Mucosa of descending colon (tissue), 3 donors: ENCODE measurements around the gene HOGA1. TPM values are rescaled to one million over a fixed set of nuclear protein-coding genes. Genes with fewer than 3 reads are reported as not detected.

ENCODE experiments used
- ATAC-seq: fragments of 200-7000 bp; cut with Tn5 transposase; one replicate; pipeline ENCODE4 v1.9.1; 2020; ENCODE audit warnings: mild to moderate bottlenecking, moderate library complexity
- DNase-seq, 3 donors: peaks; one replicate each; pipeline ENCODE4 v3.0.0-alpha.2; 2020
- H3K36me3 ChIP-seq: fragments of 200-600 bp; one replicate; pipeline ENCODE4 v1.8.0; 2021; ENCODE audit warnings: low read depth, mild to moderate bottlenecking
- H3K4me1 ChIP-seq: fragments of 200-600 bp; one replicate; pipeline ENCODE4 v1.8.0; 2021; ENCODE audit warnings: low read depth, mild to moderate bottlenecking
- H3K4me3 ChIP-seq: fragments of 200-600 bp; one replicate; pipeline ENCODE4 v1.8.0; 2021; ENCODE audit warnings: mild to moderate bottlenecking
- H3K9me3 ChIP-seq: fragments of 200-600 bp; one replicate; pipeline ENCODE4 v1.8.0; 2021; ENCODE audit warnings: mild to moderate bottlenecking
- CTCF ChIP-seq: fragments of 200-600 bp; IDR thresholded peaks from one replicate; pipeline ENCODE4 v1.8.0; 2022; ENCODE audit warnings: antibody characterized with exemption, mild to moderate bottlenecking
- intact Hi-C, 2 donors: fragments of 100-400 bp; cut with DNase I in 1 of 2; cut with micrococcal nuclease in 1 of 2; formaldehyde crosslinking; loops; one replicate each; pipeline versions ENCODE4 v1.11.0 to v1.11.1; 2022; cut with DNase I, micrococcal nuclease
- total RNA-seq, 3 donors: library from RNA; stranded (reverse); fragmentation: NEBNext Ultra II Directional in 2 of 3; extraction: Animal tissue kit (Norgen Biotek cat#: 25700) in 2 of 3; gene quantifications; one replicate each; pipeline versions ENCODE4 v1.2.1 to v1.2.4, GENCODE V29; 2021 to 2023
- donor health status: DM: no; HTN: no; CAD: no; lungs with moderate emphysema.
- donor health status: DM: no; HTN: no; CAD: no.
- donor health status: DM: no; HTN: yes; CAD: no.

HOGA1 gene
- total RNA-seq, 3 donors from 2014 or later = 0.29 to 0.47 TPM; not detected in 1

- intact Hi-C loops = no loop called here
- DNase-seq = no peak
- Histone ChIP-seq H3K4me1 (no peaks in the 10 kb centered on the region), H3K4me3 (no peak overlapping the region), H3K36me3 (no peaks in the 10 kb centered on the region), H3K9me3 (no peaks in the 10 kb centered on the region)
- TF ChIP-seq CTCF = no peak
- ATAC-seq = peak; percentile 35
Measured at GRCh38 chr10:97596101-97597082, 12.2 kb downstream of the HOGA1 start.

GRCh38 chr10:97597778-97598177 is 13.6 kb downstream of the HOGA1 start:
- intact Hi-C loops = no loop called here
- Histone ChIP-seq H3K4me1 (no peaks in the 10 kb centered on the region), H3K4me3 (no peak overlapping the region), H3K9me3 (no peaks in the 10 kb centered on the region), H3K36me3 (no peaks in the 10 kb centered on the region)
- no peak for DNase-seq
- TF ChIP-seq CTCF = no peak
- ATAC-seq = no peak

- H3K36me3 ChIP-seq = no peaks in the 10 kb centered on the region
- TF ChIP-seq CTCF = no peak
- H3K4me3 ChIP-seq = no peak overlapping the region
- no peaks in the 10 kb centered on the region for H3K4me1 ChIP-seq
- H3K9me3 ChIP-seq = no peaks in the 10 kb centered on the region
- DNase-seq (no peak), ATAC-seq (no peak)
- intact Hi-C loops = no loop called here
Measured at GRCh38 chr10:97598407-97599271, 14.4 kb downstream of the HOGA1 start.

GRCh38 chr10:97599272-97599619 is 15.1 kb downstream of the HOGA1 start:
- intact Hi-C loops = no loop called here
- TF ChIP-seq CTCF = no peak
- Histone ChIP-seq H3K4me3 (no peak overlapping the region), H3K9me3 (no peaks in the 10 kb centered on the region), H3K4me1 (no peaks in the 10 kb centered on the region), H3K36me3 (no peaks in the 10 kb centered on the region)
- DNase-seq (no peak), ATAC-seq (no peak)

GRCh38 chr10:97600616-97601015 is 16.4 kb downstream of the HOGA1 start:
- TF ChIP-seq CTCF = no peak

More at GRCh38 chr10:97600616-97601015, 16.4 kb downstream of the HOGA1 start:
- Histone ChIP-seq H3K4me3 (no peak overlapping the region), H3K4me1 (no peaks in the 10 kb centered on the region), H3K9me3 (no peaks in the 10 kb centered on the region), H3K36me3 (no peaks in the 10 kb centered on the region)
- ATAC-seq = no peak
- intact Hi-C loops = no loop called here
- DNase-seq = no peak
